Omental fat pad (tissue), 4 donors: ENCODE measurements around the gene NUDT3. TPM values are rescaled to one million over a fixed set of nuclear protein-coding genes. Genes with fewer than 3 reads are reported as not detected.

Experiments used
- ATAC-seq: fragments of 150-250 bp; one replicate; pipeline ENCODE4 v1.9.1; 2016; ENCODE audit warnings: mild to moderate bottlenecking, moderate library complexity; ENCODE audit not compliant: low FRiP score
- DNase-seq: peaks from one replicate; pipeline ENCODE4 v3.0.0-alpha.2; 2019; ENCODE audit warnings: low spot score
- CTCF ChIP-seq, 3 donors: fragments of 450-650 bp; IDR thresholded peaks; one replicate each; pipeline ENCODE4 v1.5.1; 2016 to 2017; ENCODE audit warnings: antibody characterized with exemption in 3 of 3, mild to moderate bottlenecking in 3 of 3, moderate library complexity in 2 of 3
- total RNA-seq, 4 donors: library from RNA; depleted of rRNA; stranded (reverse); fragments of >200 nt; gene quantifications; one replicate each; pipeline ENCODE4 v1.1.0, GENCODE V29; 2016

NUDT3 gene
- total RNA-seq, 4 donors from 2014 or later, result 21.3 to 46.0 (median 28.5) TPM

DNA sequence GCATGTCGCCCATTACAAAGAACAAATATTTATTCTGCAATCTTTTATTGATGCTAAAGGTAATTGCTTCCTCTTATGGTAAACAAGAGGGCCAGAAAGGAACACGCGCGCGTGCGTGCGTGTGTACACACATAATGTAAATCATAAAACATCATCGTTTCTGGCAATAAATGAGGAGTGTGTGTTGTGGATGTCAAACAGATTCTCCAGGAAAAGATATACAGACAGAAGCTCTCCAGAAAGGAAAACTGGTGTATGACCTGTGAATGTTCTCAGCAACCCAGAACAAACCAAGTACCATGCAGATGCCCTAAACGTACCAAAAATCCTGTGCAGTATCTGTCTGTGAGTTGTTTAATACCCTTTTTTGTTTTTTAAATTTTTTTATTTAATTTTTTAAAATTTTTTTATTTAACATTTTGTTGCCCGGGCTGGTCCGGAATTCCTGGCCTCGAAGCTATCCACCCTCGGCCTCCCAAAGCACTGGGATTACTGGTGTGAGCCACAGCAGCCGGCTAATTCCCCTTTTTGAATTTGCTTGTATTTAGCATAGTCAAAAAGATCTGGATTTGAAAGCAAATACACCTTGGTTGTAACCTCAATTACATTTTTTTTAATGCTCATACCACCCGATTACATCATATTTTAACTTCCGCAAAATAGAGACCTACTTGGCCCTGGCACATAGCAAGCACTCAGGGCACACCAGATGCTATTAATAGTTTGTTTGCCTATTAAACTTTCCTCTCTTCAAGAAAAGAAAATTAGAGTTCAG, 909 bp upstream of the NUDT3 start:
- ATAC-seq (no peak), DNase-seq (no peak)
- TF ChIP-seq CTCF (IDR thresholded peaks at IDR 0.05), result no peak

- no peak for TF ChIP-seq CTCF (IDR thresholded peaks at IDR 0.05)
- ATAC-seq, result peak; percentile 55
- DNase-seq, result peak; percentile 27
Measured at GRCh38 chr6:34391786-34392496, 528 bp downstream of the NUDT3 start.

- DNase-seq, result no peak
- no peak for ATAC-seq
- TF ChIP-seq CTCF (IDR thresholded peaks at IDR 0.05), result no peak
Measured at GRCh38 chr6:34391473-34391785, 1.0 kb downstream of the NUDT3 start.

GRCh38 chr6:34390531-34391472, 1.7 kb downstream of the NUDT3 start:
- DNase-seq (no peak), ATAC-seq (no peak)
- no peak for TF ChIP-seq CTCF (IDR thresholded peaks at IDR 0.05)

GRCh38 chr6:34389034-34389433, 3.4 kb downstream of the NUDT3 start:
- ATAC-seq, result no peak
- DNase-seq, result no peak
- TF ChIP-seq CTCF (IDR thresholded peaks at IDR 0.05), result no peak

- no peak for TF ChIP-seq CTCF (IDR thresholded peaks at IDR 0.05)
- ATAC-seq, result no peak
- no peak for DNase-seq
Measured at GRCh38 chr6:34388421-34388820, 4.0 kb downstream of the NUDT3 start.
